D721Med (cell line): ENCODE data around the gene CD99L2.

Experiments
- DNase-seq: peaks from one replicate; pipeline ENCODE4 v3.0.0; 2011; ENCODE audit warnings: low spot score; ENCODE audit not compliant: insufficient read length
- FAIRE-seq: peaks from 2 replicates; lab custom pipeline; 2011; peaks lifted over from hg19 to GRCh38; lab: Jason Lieb, UNC
- TF ChIP-seq, protein P1 (sequence below): IDR thresholded peaks from 2 replicates; pipeline ENCODE4 v1.5.1; 2012; ENCODE audit warnings: mild to moderate bottlenecking, control low read depth; ENCODE audit not compliant: insufficient read depth; ENCODE audit errors: missing control alignments

CD99L2 gene

DNA sequence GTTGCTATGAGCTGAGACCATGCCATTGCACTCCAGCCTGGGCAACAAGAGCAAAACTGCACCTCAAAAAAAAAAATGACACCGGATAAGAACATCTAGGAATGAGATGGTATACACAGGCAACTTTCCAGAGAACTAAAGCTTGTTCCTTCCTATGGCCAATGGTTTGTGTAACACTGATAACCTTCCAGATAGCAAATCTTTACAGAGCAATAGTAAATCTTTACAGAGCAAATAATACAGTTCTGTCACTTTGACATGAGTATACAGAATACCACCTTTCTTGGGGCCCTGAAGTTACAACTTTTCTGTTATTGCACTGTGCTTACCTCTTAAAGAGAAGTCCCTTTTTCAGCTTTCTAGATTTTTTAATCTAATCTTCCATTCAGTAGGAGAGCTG lies 91.6 kb downstream of the CD99L2 start:
- no peak for FAIRE-seq
- no peak for DNase-seq
- TF ChIP-seq, protein P1, sequence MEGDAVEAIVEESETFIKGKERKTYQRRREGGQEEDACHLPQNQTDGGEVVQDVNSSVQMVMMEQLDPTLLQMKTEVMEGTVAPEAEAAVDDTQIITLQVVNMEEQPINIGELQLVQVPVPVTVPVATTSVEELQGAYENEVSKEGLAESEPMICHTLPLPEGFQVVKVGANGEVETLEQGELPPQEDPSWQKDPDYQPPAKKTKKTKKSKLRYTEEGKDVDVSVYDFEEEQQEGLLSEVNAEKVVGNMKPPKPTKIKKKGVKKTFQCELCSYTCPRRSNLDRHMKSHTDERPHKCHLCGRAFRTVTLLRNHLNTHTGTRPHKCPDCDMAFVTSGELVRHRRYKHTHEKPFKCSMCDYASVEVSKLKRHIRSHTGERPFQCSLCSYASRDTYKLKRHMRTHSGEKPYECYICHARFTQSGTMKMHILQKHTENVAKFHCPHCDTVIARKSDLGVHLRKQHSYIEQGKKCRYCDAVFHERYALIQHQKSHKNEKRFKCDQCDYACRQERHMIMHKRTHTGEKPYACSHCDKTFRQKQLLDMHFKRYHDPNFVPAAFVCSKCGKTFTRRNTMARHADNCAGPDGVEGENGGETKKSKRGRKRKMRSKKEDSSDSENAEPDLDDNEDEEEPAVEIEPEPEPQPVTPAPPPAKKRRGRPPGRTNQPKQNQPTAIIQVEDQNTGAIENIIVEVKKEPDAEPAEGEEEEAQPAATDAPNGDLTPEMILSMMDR, result no peak

GRCh38 chrX:150805736-150806135 lies 92.7 kb downstream of the CD99L2 start:
- FAIRE-seq (no peak), DNase-seq (no peak)
- TF ChIP-seq, protein P1, result no peak

DNA sequence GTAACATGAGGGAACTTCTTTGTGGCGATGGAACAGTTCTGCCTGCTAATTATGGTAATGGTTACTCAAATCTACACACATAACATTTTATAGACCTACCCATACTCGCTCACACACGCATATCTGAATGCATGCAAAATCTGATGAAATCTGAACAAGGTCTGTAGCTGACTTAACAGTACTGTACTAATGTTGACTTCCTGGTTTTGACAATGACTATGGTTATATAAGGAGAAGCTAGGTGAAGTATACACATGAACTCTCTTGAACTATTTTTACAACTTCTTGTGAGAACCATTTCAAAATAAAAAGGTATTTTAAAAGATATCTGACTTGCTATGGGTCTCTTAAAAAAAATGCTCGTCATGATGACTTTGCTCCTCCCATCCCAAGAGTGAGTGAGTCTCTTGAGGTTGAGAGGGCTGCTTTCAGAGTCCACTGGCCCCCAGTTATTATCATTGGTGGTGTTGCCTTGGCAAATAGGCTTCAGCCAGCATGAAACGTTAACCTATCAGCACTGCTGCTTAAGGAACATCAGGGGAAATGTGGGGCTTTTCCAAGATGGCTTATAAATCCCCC lies 105.4 kb downstream of the CD99L2 start:
- FAIRE-seq (no peak), DNase-seq (no peak)
- TF ChIP-seq, protein P1, result no peak

DNA sequence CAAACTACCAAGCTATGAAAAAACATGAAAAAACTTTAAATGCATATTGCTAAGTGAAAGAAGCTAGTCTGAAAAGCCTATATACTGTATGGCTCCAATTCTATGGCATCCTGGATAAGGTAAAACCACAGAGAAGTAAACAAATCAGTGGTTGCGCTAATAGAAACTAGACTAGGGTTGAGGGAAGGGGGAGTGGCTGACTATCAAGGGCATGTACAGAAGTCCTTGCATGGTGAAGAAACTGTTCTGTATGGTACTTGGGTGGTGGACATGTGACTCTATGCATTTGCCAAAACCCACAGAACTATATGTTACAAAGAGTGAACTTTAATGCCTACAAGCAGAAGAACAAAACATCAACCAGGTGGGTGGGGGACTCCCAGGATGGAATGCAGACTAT lies 108.4 kb downstream of the CD99L2 start:
- TF ChIP-seq, protein P1, result no peak
- FAIRE-seq (no peak), DNase-seq (no peak)

- FAIRE-seq, result no peak
These were observed 116.8 kb downstream of the CD99L2 start for GRCh38 chrX:150781677-150782076.

DNA sequence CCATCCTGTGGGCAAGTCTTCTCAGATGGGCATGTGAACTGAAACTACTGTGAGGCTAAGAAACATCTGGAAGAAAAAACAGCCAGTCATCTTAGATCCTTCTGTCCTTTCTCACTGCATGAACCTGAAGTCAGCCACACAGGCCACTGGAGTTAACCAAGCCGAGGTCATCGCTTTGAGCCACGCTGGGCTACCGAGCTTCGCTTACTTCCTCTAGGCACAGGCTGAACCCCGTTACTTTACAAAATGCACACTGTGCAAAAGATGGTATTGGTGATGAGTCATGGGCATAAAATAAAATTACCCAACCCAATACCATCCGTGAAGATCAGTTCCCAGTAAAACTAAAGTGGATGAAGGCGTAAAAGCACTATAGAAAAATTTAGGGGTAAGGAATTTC lies 119.1 kb downstream of the CD99L2 start:
- FAIRE-seq (no peak), DNase-seq (no peak)
- TF ChIP-seq, protein P1, result no peak

More at GRCh38 chrX:150781677-150782076, 116.8 kb downstream of the CD99L2 start:
- TF ChIP-seq, protein P1, result no peak
- DNase-seq, result no peak

DNA sequence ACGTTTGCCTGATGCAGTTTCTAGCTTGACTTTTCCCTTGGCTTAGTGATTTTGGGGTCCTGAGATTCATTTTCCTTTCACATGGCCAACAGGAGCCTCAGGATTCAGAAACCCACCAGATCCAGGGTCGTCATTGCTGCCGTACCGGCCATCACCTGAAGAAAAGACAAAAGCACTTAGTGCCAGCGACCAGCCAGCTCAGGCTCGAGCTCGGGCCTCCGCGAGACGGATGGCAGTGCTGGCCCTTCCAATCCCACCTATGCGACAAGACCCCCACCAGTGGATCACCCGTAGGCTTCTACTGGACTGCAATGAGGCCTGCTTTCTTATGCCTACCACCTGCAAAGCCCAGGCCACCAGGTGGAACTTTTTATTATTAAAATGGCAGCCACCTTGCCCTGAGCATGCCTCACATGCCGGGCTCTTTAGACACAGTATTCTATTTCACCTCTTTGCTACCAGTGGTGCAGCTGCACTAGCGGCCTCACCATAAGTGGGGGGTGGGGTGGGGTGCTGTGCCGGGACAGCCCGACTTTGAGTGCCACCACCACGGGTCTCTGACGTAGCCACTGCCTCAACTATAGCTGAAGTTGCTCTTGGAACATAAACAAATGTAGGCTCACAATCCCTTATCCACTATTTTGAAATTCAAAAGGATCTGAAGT lies 121.0 kb downstream of the CD99L2 start:
- DNase-seq (no peak), FAIRE-seq (no peak)
- TF ChIP-seq, protein P1, result no peak
